ENCODE measurements around the gene FBXL5. TPM values are rescaled to one million over a fixed set of nuclear protein-coding genes. Genes with fewer than 3 reads are reported as not detected.

The FBXL5 gene
- total and polyA plus RNA-seq, 4 donors: 24.5 to 79.7 (median 34.5) TPM

DNA sequence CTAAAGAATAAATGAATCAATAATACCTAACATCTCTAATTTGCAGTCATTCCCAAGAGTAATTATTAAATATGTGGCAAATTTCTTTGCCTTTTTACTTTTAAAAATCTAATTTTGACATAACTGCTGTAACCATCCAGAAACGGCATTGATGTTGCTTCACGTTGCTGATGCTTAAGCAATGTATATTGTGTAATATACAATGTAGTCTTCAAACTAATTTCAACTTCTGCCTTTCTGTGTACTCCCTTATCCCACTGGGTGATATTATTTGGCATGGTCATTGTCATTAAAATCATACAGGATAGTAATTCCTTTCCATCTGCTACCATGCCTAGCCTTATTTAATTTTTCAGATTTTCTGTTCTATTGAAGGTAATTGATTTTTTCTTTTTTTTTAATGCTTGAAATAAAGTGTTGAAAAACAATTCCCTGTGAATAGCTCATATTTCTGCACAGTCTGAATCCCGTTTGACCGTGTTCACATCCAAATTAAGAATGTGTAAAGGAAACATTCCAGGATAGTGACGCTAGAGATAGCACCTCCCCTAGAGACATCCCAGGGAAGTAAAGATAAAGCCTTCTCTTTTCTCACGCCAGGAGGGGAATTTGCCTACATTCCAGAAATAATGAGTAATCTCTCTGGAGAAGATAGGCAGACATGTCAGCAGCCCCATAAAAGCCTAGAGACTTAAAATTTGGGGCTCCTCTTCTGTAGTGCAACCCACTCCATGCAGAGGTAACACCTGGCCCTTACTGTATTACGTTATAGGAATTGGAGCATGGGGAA is 35.1 kb upstream of the FBXL5 start:
- Histone ChIP-seq H3K9ac (ENCODE audit: low read depth in 1 of 2, low read length in 2 of 2) (no peak overlapping the region), H3K36me3 (ENCODE audit: control insufficient read depth in 4 of 4, insufficient read depth in 3 of 4, low read depth in 1 of 4, low read length in 3 of 4) (peaks cover 0 to 16% (median 5%) of the 10 kb centered on the region in 4 donors), H3K27ac (ENCODE audit: low read depth in 1 of 2, low read length in 2 of 2) (peak overlapping the region in 1 of 2 donors; percentile 8), H3K4me1 (ENCODE audit: control insufficient read depth in 4 of 4, insufficient read depth in 4 of 4, low read length in 3 of 4) (peaks cover 0 to 2% (median 0%) of the 10 kb centered on the region in 4 donors), H3K4me3 (ENCODE audit: low read depth in 1 of 3, low read length in 3 of 3) (no peak overlapping the region), H3K27me3 (ENCODE audit: control insufficient read depth in 4 of 4, insufficient read depth in 4 of 4, low read length in 3 of 4) (no peaks in the 10 kb centered on the region), H3K9me3 (ENCODE audit: control insufficient read depth in 4 of 4, low read length in 3 of 4) (no peaks in the 10 kb centered on the region)
- TF ChIP-seq RXRA (IDR thresholded peaks at IDR 0.05) (no peak), TAF1 (conservative IDR thresholded peaks at IDR 0.05) (no peak), FOXA1 (IDR thresholded peaks at IDR 0.05) (no peak), GABPA (IDR thresholded peaks at IDR 0.05 in 1 of 2, conservative IDR thresholded peaks at IDR 0.05 in 1 of 2) (no peak)
- DNase-seq (ENCODE audit: low spot score): no peak
- 76% methylated on average over 7 of the region's 7 CpGs for WGBS

DNA sequence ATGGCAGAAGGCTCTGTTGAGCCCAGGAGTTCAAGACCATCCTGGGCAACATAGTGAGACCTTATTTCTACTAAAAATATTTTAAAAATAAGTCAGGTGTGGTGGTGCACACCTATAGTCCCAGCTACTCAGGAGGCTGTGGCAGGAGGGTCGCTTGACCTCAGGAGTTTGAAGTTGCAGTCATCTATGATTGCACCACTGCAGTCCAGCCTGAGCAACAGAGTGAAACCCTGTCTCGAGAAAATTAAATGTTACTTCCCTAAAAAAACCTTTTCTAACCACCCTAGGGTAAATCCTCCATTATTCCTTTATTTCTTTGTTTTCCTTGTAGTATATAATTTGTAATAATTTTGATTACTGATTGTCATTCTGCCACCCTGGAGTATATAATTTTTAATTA is 34.4 kb upstream of the FBXL5 start:
- no peaks in the 10 kb centered on the region for H3K27me3 ChIP-seq (ENCODE audit: control insufficient read depth in 4 of 4, insufficient read depth in 4 of 4, low read length in 3 of 4)
- no peak for TF ChIP-seq TAF1 (conservative IDR thresholded peaks at IDR 0.05)
- TF ChIP-seq CTCF (IDR thresholded peaks at IDR 0.05; ENCODE audit: low read depth, low read length, missing input control): no peak
- no peak for TF ChIP-seq FOXA2 (IDR thresholded peaks at IDR 0.05)
- TF ChIP-seq MAX (IDR thresholded peaks at IDR 0.05): no peak
- TF ChIP-seq FOXA1 (IDR thresholded peaks at IDR 0.05): no peak
- TF ChIP-seq SP1 (IDR thresholded peaks at IDR 0.05): no peak
- TF ChIP-seq RXRA (IDR thresholded peaks at IDR 0.05): no peak
- TF ChIP-seq JUND (IDR thresholded peaks at IDR 0.05): no peak
- TF ChIP-seq NR2F2 (IDR thresholded peaks at IDR 0.05): no peak
- TF ChIP-seq EGR1 (IDR thresholded peaks at IDR 0.05; ENCODE audit: low read depth in 2 of 2): no peak
- TF ChIP-seq, protein P1, sequence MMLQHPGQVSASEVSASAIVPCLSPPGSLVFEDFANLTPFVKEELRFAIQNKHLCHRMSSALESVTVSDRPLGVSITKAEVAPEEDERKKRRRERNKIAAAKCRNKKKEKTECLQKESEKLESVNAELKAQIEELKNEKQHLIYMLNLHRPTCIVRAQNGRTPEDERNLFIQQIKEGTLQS (IDR thresholded peaks at IDR 0.05): no peak
- no peak for TF ChIP-seq HNF4G (IDR thresholded peaks at IDR 0.05)
- TF ChIP-seq, protein P2, sequence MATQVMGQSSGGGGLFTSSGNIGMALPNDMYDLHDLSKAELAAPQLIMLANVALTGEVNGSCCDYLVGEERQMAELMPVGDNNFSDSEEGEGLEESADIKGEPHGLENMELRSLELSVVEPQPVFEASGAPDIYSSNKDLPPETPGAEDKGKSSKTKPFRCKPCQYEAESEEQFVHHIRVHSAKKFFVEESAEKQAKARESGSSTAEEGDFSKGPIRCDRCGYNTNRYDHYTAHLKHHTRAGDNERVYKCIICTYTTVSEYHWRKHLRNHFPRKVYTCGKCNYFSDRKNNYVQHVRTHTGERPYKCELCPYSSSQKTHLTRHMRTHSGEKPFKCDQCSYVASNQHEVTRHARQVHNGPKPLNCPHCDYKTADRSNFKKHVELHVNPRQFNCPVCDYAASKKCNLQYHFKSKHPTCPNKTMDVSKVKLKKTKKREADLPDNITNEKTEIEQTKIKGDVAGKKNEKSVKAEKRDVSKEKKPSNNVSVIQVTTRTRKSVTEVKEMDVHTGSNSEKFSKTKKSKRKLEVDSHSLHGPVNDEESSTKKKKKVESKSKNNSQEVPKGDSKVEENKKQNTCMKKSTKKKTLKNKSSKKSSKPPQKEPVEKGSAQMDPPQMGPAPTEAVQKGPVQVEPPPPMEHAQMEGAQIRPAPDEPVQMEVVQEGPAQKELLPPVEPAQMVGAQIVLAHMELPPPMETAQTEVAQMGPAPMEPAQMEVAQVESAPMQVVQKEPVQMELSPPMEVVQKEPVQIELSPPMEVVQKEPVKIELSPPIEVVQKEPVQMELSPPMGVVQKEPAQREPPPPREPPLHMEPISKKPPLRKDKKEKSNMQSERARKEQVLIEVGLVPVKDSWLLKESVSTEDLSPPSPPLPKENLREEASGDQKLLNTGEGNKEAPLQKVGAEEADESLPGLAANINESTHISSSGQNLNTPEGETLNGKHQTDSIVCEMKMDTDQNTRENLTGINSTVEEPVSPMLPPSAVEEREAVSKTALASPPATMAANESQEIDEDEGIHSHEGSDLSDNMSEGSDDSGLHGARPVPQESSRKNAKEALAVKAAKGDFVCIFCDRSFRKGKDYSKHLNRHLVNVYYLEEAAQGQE (IDR thresholded peaks at IDR 0.05): no peak
- TF ChIP-seq YY1 (IDR thresholded peaks at IDR 0.05): no peak
- no peak for TF ChIP-seq HNF4A (conservative IDR thresholded peaks at IDR 0.05)
- no peak for TF ChIP-seq GABPA (IDR thresholded peaks at IDR 0.05 in 1 of 2, conservative IDR thresholded peaks at IDR 0.05 in 1 of 2)
- TF ChIP-seq RAD21 (IDR thresholded peaks at IDR 0.05): no peak
- TF ChIP-seq, protein P3, sequence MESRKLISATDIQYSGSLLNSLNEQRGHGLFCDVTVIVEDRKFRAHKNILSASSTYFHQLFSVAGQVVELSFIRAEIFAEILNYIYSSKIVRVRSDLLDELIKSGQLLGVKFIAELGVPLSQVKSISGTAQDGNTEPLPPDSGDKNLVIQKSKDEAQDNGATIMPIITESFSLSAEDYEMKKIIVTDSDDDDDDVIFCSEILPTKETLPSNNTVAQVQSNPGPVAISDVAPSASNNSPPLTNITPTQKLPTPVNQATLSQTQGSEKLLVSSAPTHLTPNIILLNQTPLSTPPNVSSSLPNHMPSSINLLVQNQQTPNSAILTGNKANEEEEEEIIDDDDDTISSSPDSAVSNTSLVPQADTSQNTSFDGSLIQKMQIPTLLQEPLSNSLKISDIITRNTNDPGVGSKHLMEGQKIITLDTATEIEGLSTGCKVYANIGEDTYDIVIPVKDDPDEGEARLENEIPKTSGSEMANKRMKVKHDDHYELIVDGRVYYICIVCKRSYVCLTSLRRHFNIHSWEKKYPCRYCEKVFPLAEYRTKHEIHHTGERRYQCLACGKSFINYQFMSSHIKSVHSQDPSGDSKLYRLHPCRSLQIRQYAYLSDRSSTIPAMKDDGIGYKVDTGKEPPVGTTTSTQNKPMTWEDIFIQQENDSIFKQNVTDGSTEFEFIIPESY (IDR thresholded peaks at IDR 0.05): no peak
- no peak overlapping the region for H3K4me3 ChIP-seq (ENCODE audit: low read depth in 1 of 3, low read length in 3 of 3)
- no peak overlapping the region for H3K27ac ChIP-seq (ENCODE audit: low read depth in 1 of 2, low read length in 2 of 2)
- peaks cover 0 to 4% (median 0%) of the 10 kb centered on the region in 4 donors for H3K4me1 ChIP-seq (ENCODE audit: control insufficient read depth in 4 of 4, insufficient read depth in 4 of 4, low read length in 3 of 4)
- no peak for DNase-seq (ENCODE audit: low spot score)
- WGBS: 89% methylated on average over 2 of the region's 2 CpGs
- peaks cover 0 to 18% (median 5%) of the 10 kb centered on the region in 4 donors for H3K36me3 ChIP-seq (ENCODE audit: control insufficient read depth in 4 of 4, insufficient read depth in 3 of 4, low read depth in 1 of 4, low read length in 3 of 4)
- no peaks in the 10 kb centered on the region for H3K9me3 ChIP-seq (ENCODE audit: control insufficient read depth in 4 of 4, low read length in 3 of 4)
- no peak overlapping the region for H3K9ac ChIP-seq (ENCODE audit: low read depth in 1 of 2, low read length in 2 of 2)

Data from liver (tissue), 9 donors.